Measurements from ENCODE around the gene CCDC157. TPM values are rescaled to one million over a fixed set of nuclear protein-coding genes. Genes with fewer than 3 reads are reported as not detected.

CCDC157 gene
- total RNA-seq, 1 donor from 2014 or later: 2.9 TPM

- H3K4me1 Mint-ChIP-seq: peaks cover 62% of the 10 kb centered on the region
Observed at GRCh38 chr22:30423959-30424533, 67.2 kb downstream of the CCDC157 start.

GRCh38 chr22:30424534-30425326, 67.9 kb downstream of the CCDC157 start:
- DNase-seq: peak; percentile 80
- Mint-ChIP-seq H3K9me3 (no peaks in the 10 kb centered on the region), H3K4me3 (peak overlapping the region; percentile 99), H3K27ac (peak overlapping the region; percentile 99), H3K27me3 (no peaks in the 10 kb centered on the region), H3K36me3 (ENCODE audit: low read depth) (peaks cover 58% of the 10 kb centered on the region), H3K4me1 (peaks cover 59% of the 10 kb centered on the region)
- intact Hi-C loops (cut with micrococcal nuclease): loop anchor here (1.0 to 10.0 kb wide), 10 partner anchors 27 to 1070 kb away; partner anchors contain the start of genes MORC2, NF2, SEC14L2 and SF3A1

More at GRCh38 chr22:30423959-30424533, 67.2 kb downstream of the CCDC157 start:
- Mint-ChIP-seq H3K27ac (peak overlapping the region; percentile 99), H3K36me3 (ENCODE audit: low read depth) (peaks cover 60% of the 10 kb centered on the region), H3K4me3 (peak overlapping the region; percentile 99), H3K9me3 (no peaks in the 10 kb centered on the region), H3K27me3 (no peaks in the 10 kb centered on the region)
- peak; percentile 99 for DNase-seq
- intact Hi-C loops (cut with micrococcal nuclease): loop anchor here (1.0 to 10.0 kb wide), 11 partner anchors 27 to 1071 kb away; partner anchors contain the start of genes MORC2, NF2, SEC14L2 and SF3A1

- Mint-ChIP-seq H3K4me3 (peak overlapping the region; percentile 99), H3K27ac (peak overlapping the region; percentile 98), H3K9me3 (no peaks in the 10 kb centered on the region), H3K4me1 (peaks cover 56% of the 10 kb centered on the region), H3K36me3 (ENCODE audit: low read depth) (peaks cover 55% of the 10 kb centered on the region), H3K27me3 (no peaks in the 10 kb centered on the region)
- intact Hi-C loops (cut with micrococcal nuclease): loop anchor here (2.0 to 10.0 kb wide), 5 partner anchors 60 to 1070 kb away; partner anchors contain the start of genes NF2, SFI1, UQCR10 and ZMAT5
- DNase-seq: no peak
Observed at GRCh38 chr22:30425327-30425615, 68.5 kb downstream of the CCDC157 start.

DNA sequence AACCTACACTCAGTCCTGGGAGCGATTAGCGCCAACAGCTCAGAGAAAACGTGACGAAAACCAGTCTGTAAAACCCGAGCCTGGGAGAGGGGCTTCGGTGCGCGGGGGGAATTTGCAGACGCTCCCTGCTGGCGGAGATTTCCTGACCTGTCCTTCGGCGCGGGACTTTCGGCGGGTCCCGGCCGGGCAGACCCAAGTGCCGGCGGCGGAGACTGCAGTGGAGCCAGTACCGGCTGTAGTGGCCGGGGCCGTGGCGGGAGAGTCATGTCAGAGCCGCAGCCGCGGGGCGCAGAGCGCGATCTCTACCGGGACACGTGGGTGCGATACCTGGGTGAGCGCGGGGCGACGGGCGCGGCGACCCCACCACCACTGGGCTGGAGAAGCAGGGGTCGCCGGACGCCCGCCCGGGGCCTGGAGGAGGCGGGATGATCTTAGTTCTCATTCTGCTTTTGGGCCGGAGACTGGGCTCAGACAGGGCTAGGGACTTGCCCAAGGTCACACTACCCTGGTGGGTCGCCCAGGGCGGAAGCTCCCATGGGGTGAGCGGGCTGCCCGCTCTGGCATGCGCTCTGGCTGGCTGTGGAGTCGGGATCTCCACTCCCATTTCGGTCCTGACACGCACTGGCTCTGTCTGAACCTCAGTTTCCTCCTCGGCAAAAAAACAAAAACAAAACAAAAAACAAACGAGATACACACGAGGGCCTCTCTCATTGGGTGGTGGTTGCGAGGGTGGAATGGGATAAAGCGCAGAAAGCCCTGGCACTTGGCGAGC, 69.0 kb downstream of the CCDC157 start, which contains the start of gene MTFP1:
Gene MTFP1, plus strand, starts transcription at position 153 of the 772 bp plus-strand sequence. Its CDS starts 112 bp downstream, at position 265.
- peak; percentile 86 for DNase-seq
- Mint-ChIP-seq H3K4me3 (peak within 1 kb of the TSS; percentile 99), H3K4me1 (peaks cover 51% of the 10 kb centered on the region), H3K27ac (peak within 1 kb of the TSS; percentile 99), H3K9me3 (no peaks in the 10 kb centered on the region), H3K36me3 (ENCODE audit: low read depth) (peaks cover 50% of the 10 kb centered on the region), H3K27me3 (no peaks in the 10 kb centered on the region)
- intact Hi-C loops (cut with micrococcal nuclease): loop anchor here (1.0 to 10.0 kb wide), 9 partner anchors 9 to 1069 kb away; partner anchors contain the start of genes NF2, SFI1, UQCR10 and ZMAT5

Other genes with a start within 250 kb of the CCDC157 start
- gene LIF, start 110.2 kb upstream of the CCDC157 start, total RNA-seq: 509 and 511 TPM in 2 replicates
- gene OSM, start 90.2 kb upstream of the CCDC157 start, total RNA-seq: 61.0 and 62.8 TPM in 2 replicates
- 4.7 and 7.3 TPM in 2 replicates for gene CASTOR1, start 67.5 kb upstream of the CCDC157 start, total RNA-seq
- gene TBC1D10A, start 30.1 kb upstream of the CCDC157 start, total RNA-seq: 18.9 and 19.3 TPM in 2 replicates
- 314 and 319 TPM in 2 replicates for gene SF3A1, start 113 bp upstream of the CCDC157 start, total RNA-seq
- gene RNF215, start 30.4 kb downstream of the CCDC157 start, total RNA-seq: 10.4 and 15.2 TPM in 2 replicates
- gene SEC14L2, start 40.0 kb downstream of the CCDC157 start, total RNA-seq: 25.1 and 26.7 TPM in 2 replicates
- 79.3 and 80.5 TPM in 2 replicates for gene MTFP1, start 68.8 kb downstream of the CCDC157 start, total RNA-seq
- gene SEC14L3, start 115.0 kb downstream of the CCDC157 start, total RNA-seq: not detected in 2 replicates
- not detected in 2 replicates for gene SEC14L4, start 148.7 kb downstream of the CCDC157 start, total RNA-seq
- not detected in 2 replicates for gene SEC14L6, start 189.7 kb downstream of the CCDC157 start, total RNA-seq
- gene GAL3ST1, start 217.7 kb downstream of the CCDC157 start, total RNA-seq: not detected in 2 replicates
- 170 and 173 TPM in 2 replicates for gene PES1, start 234.9 kb downstream of the CCDC157 start, total RNA-seq

Data from activated CD4-positive, alpha-beta T cell treated with anti-CD3 and anti-CD28 coated beads, Interleukin-2, amount 10 ng/mL, durations not matched to agents 24 days and 14 days (primary cell).